ENCODE results near the gene PTK6.

The PTK6 gene

DNA sequence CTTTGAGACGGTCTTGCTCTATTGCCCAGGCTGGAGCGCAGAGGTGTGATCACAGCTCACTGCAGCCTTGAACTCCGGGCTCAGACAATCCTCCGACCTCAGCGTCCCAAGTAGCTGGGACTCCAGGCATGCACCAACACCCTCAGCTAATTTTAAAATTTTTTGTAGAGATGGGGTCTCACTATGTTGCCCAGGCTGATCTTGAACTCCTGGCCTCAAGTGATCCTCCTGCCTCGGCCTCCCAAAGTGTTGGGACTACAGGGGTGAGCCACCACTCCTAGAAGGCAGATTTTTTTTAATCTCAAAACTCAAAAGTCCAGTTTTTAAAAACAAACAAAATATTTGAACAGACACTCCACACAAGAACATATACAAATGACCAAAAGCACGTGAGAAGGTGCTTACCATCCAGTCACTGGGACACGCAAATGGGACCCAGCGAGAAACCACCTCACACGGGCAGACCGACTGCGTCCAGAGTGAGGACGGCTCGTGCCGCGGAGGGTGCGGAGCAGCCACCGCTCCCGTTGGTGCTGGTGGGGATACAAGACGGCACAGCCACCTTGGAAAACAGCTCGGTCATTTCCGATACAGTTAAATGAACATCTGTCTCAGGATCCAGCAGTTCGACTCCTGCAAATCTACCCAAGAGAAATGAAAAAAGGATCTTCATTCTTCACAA lies 45.3 kb upstream of the PTK6 start:
- Histone ChIP-seq H3K27me3 (ENCODE audit: control insufficient read depth, low read length) (peaks cover 14% of the 10 kb centered on the region), H3K4me3 (ENCODE audit: low read length) (no peak overlapping the region), H3F3A (ENCODE audit: control insufficient read depth, insufficient read depth) (no peaks in the 10 kb centered on the region), H4K20me1 (ENCODE audit: control insufficient read depth, insufficient read depth, low read depth, low read length) (no peaks in the 10 kb centered on the region), H3K9me3 (ENCODE audit: control insufficient read depth, insufficient read depth, low read length) (no peaks in the 10 kb centered on the region), H3K36me3 (ENCODE audit: control insufficient read depth, low read length) (no peaks in the 10 kb centered on the region), H3K4me2 (ENCODE audit: low read length) (no peak overlapping the region), H3K4me1 (ENCODE audit: control insufficient read depth, low read length) (no peaks in the 10 kb centered on the region), H3K9me2 (replicated peaks; ENCODE audit: control insufficient read depth, low read length) (no peaks in the 10 kb centered on the region), H3K27ac (ENCODE audit: low read depth, low read length) (no peak overlapping the region), H3K79me2 (ENCODE audit: control insufficient read depth, low read length) (no peaks in the 10 kb centered on the region)
- TF ChIP-seq CTCF (IDR thresholded peaks at IDR 0.05; ENCODE audit: low read depth, low read length, poor library complexity, severe bottlenecking): no peak
- TF ChIP-seq EZH2phosphoT487 (IDR thresholded peaks at IDR 0.05; ENCODE audit: borderline replicate concordance, low read length): no peak

- Histone ChIP-seq H4K20me1 (ENCODE audit: control insufficient read depth, insufficient read depth, low read depth, low read length) (no peaks in the 10 kb centered on the region), H3K36me3 (ENCODE audit: control insufficient read depth, low read length) (no peaks in the 10 kb centered on the region), H3F3A (ENCODE audit: control insufficient read depth, insufficient read depth) (no peaks in the 10 kb centered on the region), H3K27ac (ENCODE audit: low read depth, low read length) (no peak overlapping the region), H3K9me2 (replicated peaks; ENCODE audit: control insufficient read depth, low read length) (no peaks in the 10 kb centered on the region), H3K9me3 (ENCODE audit: control insufficient read depth, insufficient read depth, low read length) (no peaks in the 10 kb centered on the region), H3K4me2 (ENCODE audit: low read length) (no peak overlapping the region), H3K4me3 (ENCODE audit: low read length) (no peak overlapping the region), H3K79me2 (ENCODE audit: control insufficient read depth, low read length) (no peaks in the 10 kb centered on the region), H3K27me3 (ENCODE audit: control insufficient read depth, low read length) (peaks cover 14% of the 10 kb centered on the region), H3K4me1 (ENCODE audit: control insufficient read depth, low read length) (no peaks in the 10 kb centered on the region)
- TF ChIP-seq EZH2phosphoT487 (IDR thresholded peaks at IDR 0.05; ENCODE audit: borderline replicate concordance, low read length) (no peak), CTCF (IDR thresholded peaks at IDR 0.05; ENCODE audit: low read depth, low read length, poor library complexity, severe bottlenecking) (peak; percentile 49)
These were observed 43.8 kb upstream of the PTK6 start for GRCh38 chr20:63580796-63581461.

GRCh38 chr20:63579017-63579694 lies 42.0 kb upstream of the PTK6 start:
- H3K79me2 ChIP-seq (ENCODE audit: control insufficient read depth, low read length): no peaks in the 10 kb centered on the region
- H3K27ac ChIP-seq (ENCODE audit: low read depth, low read length): no peak overlapping the region
- no peaks in the 10 kb centered on the region for H3K9me2 ChIP-seq (replicated peaks; ENCODE audit: control insufficient read depth, low read length)
- no peak for TF ChIP-seq EZH2phosphoT487 (IDR thresholded peaks at IDR 0.05; ENCODE audit: borderline replicate concordance, low read length)
- no peak for TF ChIP-seq CTCF (IDR thresholded peaks at IDR 0.05; ENCODE audit: low read depth, low read length, poor library complexity, severe bottlenecking)
- no peak overlapping the region for H3K4me2 ChIP-seq (ENCODE audit: low read length)
- no peaks in the 10 kb centered on the region for H3F3A ChIP-seq (ENCODE audit: control insufficient read depth, insufficient read depth)
- no peaks in the 10 kb centered on the region for H3K36me3 ChIP-seq (ENCODE audit: control insufficient read depth, low read length)
- H4K20me1 ChIP-seq (ENCODE audit: control insufficient read depth, insufficient read depth, low read depth, low read length): no peaks in the 10 kb centered on the region
- no peak overlapping the region for H3K4me3 ChIP-seq (ENCODE audit: low read length)
- peaks cover 4% of the 10 kb centered on the region for H3K4me1 ChIP-seq (ENCODE audit: control insufficient read depth, low read length)
- no peaks in the 10 kb centered on the region for H3K9me3 ChIP-seq (ENCODE audit: control insufficient read depth, insufficient read depth, low read length)
- H3K27me3 ChIP-seq (ENCODE audit: control insufficient read depth, low read length): peaks cover 23% of the 10 kb centered on the region
